D721Med (cell line): Measurements from ENCODE around the gene SHROOM3.

Experiments used
- DNase-seq: peaks from one replicate; pipeline ENCODE4 v3.0.0; 2011; ENCODE audit warnings: low spot score; ENCODE audit not compliant: insufficient read length
- FAIRE-seq: peaks from 2 replicates; lab custom pipeline; 2011; peaks lifted over from hg19 to GRCh38; lab: Jason Lieb, UNC
- TF ChIP-seq, protein P1 (sequence below): IDR thresholded peaks from 2 replicates; pipeline ENCODE4 v1.5.1; 2012; ENCODE audit warnings: mild to moderate bottlenecking, control low read depth; ENCODE audit not compliant: insufficient read depth; ENCODE audit errors: missing control alignments

SHROOM3 gene

DNA sequence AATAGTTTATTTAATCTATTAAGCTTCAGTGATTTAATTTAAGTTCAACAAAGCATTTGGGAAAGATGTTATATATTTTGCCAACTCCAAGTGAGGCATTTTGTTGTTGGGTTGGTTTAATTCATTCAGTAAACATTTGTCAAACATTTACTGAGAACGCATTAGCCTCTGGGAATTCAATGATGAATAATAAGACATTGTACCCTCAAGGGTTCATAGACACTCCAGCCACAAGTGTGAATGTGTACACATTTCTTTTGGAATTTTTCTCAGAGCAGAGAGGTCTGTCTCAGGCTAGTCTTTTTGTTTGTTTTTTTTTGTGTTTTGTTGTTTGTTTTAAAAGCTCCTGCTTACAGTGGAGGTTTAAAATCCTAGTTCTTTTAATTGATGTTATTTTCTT is 259.0 kb downstream of the SHROOM3 start:
- DNase-seq: no peak
- FAIRE-seq: no peak

DNA sequence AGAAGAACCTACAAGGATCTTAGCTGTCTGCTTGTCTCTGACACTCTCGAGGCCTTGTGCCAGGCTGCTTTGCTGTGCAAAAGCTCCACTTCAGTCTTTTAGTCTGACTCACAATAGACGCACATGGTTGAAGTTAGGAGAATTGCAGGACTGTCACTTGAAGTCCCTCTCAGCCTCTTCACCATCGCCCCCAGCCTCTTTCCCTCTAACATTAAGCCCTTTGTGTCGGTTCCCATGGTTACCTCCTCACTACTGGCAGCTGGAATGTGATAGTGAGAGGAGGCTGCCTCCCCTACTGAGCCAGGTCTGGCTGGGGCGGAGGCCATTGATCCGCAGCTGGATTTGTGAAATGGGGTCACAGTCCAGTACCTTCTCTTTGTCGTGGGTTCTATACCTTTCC is 261.1 kb downstream of the SHROOM3 start:
- TF ChIP-seq, protein P1, sequence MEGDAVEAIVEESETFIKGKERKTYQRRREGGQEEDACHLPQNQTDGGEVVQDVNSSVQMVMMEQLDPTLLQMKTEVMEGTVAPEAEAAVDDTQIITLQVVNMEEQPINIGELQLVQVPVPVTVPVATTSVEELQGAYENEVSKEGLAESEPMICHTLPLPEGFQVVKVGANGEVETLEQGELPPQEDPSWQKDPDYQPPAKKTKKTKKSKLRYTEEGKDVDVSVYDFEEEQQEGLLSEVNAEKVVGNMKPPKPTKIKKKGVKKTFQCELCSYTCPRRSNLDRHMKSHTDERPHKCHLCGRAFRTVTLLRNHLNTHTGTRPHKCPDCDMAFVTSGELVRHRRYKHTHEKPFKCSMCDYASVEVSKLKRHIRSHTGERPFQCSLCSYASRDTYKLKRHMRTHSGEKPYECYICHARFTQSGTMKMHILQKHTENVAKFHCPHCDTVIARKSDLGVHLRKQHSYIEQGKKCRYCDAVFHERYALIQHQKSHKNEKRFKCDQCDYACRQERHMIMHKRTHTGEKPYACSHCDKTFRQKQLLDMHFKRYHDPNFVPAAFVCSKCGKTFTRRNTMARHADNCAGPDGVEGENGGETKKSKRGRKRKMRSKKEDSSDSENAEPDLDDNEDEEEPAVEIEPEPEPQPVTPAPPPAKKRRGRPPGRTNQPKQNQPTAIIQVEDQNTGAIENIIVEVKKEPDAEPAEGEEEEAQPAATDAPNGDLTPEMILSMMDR: no peak
- DNase-seq (no peak), FAIRE-seq (no peak)

More for the DNA sequence above, 259.0 kb downstream of the SHROOM3 start:
- TF ChIP-seq, protein P1: no peak

DNA sequence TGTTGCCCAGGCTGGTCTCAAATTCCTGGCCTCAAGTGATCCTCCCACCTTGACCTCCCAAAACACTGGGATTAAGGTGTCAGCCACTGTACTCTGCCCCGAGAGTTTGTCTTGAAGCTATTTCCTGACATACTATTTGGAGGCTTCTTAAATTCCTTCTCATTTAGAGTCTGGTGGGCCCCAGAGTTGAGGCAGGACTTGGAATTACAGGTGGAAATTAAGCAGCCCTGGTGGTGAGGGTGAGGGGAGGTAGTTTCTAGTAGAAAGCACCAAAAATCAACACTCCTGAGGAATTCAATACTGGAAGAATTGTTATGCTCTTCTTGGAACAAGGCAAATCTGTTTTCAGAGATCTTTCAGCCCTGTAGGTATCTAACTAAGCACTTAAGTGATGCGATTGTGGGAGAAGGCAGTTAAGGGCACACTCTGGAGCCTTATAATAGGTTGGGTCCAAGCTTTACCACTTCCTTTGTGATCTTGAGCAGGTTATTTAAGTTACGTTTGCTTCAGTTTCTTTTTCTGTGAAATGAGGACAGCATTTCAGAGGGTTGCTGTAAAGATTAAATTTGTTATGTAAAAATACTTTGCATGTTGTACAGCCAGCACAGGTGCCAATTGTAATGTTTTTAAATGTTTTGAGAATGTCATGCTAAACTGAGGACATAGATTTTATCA is 262.2 kb downstream of the SHROOM3 start:
- TF ChIP-seq, protein P1: no peak
- DNase-seq (no peak), FAIRE-seq (no peak)

DNA sequence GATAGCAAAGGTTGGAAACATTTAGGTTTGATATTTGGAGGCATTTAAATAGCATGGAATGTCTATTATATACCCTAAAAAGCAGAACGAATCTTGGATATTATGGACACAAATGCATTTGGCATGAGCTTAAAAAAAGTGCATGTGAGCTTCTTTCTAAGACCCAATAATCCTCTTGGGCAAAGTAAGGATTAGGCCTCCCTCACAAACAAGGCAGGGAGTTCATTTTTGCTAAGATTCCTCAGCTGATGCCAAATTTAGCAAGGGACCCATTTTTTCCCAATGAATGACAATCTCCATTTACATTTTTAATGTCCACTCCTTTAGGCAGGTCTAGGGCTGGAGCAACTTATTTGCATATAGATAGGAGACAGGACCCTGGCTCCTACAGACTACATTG is 263.1 kb downstream of the SHROOM3 start:
- FAIRE-seq (peak; percentile 96), DNase-seq (no peak)
- TF ChIP-seq, protein P1: no peak

DNA sequence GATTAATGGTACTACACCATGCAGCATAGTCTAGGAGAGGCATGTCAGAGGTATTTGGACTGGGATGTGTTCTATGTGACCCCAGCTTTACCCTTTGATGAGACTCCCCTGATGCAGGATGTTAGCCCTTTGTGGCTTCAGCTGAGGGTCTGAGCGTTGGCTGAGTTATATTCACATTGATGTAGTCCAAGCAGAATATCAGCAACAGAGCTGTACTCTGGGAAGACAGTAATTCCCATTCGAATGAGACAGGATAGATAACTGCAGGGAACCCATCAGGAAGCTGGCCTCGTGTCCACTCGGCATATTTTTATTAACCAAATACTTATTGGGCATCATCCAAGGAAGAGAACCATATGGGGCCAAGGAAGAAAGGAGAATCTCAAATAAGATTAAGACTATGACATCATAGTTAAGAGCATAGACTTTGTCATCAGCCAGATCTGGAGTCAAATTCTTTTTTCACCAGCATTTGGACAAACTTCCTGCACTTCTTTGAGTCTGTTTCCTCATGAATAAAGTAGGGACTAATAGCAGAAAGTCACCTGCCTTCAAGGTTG is 264.8 kb downstream of the SHROOM3 start:
- TF ChIP-seq, protein P1: no peak
- no peak for DNase-seq
- no peak for FAIRE-seq

DNA sequence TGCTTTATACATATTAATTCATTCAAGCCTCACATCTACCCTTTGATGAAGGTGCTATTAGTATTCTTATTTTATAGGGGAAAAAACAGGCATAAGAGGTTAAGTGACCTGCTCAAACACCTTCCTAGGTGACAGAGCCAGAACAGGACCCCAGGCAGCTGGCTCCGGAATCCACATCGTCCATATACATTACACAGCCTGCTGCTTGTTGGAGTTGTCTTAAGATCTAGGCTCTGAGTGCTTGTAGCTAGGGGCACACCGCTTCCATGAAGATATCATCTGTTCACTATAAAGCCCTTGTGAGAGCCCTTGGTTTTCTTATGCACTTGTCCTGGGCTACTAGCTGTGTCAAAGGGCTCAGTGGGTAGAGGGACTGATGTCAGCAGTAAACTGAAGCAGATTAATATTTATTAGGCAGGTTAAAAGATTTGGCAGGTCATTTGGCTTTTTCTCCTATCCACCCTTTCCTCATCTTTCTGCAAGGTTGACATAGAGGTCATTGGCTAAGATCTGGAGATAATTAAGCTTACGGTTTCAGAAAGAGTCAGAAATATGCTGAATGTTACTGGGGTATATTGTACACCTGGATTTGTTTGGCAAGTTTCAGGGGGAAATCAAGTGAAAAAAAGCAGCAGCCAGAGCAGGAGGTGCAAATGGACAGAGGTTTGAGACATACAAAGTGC is 267.6 kb downstream of the SHROOM3 start:
- no peak for FAIRE-seq
- DNase-seq: no peak
- TF ChIP-seq, protein P1: no peak

DNA sequence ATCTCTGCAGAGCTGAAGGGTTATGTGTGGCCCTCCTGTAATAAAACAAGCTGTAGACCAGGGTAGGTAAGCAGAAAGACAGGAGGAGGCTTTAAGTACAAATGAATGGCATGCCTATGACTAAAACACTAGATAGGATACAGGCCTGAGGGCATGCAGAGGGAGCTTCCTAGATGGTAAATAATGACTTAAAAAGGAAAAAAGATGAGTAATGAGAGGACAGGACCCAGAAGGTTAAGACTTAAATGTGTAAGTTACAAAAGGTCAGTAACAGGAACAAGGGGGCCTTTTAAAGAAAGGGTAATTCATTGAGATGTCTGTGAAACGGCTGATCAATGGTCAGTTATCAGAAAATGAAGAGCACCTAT is 268.1 kb downstream of the SHROOM3 start:
- DNase-seq (no peak), FAIRE-seq (no peak)
- TF ChIP-seq, protein P1: no peak
